ENCODE results near the gene RBM19.

RBM19 gene

GRCh38 chr12:113886721-113887120 lies 79.4 kb downstream of the RBM19 start:
- Histone ChIP-seq H3K9me3 (ENCODE audit: control insufficient read depth in 2 of 2, low read length in 2 of 2) (no peaks in the 10 kb centered on the region), H3K27me3 (ENCODE audit: control insufficient read depth in 2 of 2, insufficient read depth in 2 of 2, low read length in 2 of 2) (no peaks in the 10 kb centered on the region), H3K27ac (ENCODE audit: low read depth in 2 of 2, low read length in 2 of 2) (no peak overlapping the region), H3K4me1 (ENCODE audit: control insufficient read depth in 2 of 2, insufficient read depth in 2 of 2, low read length in 2 of 2) (no peaks in the 10 kb centered on the region), H3K9ac (ENCODE audit: low read depth in 1 of 2, low read length in 2 of 2) (no peak overlapping the region), H3K4me3 (ENCODE audit: low read length in 2 of 2) (no peak overlapping the region), H3K36me3 (ENCODE audit: control insufficient read depth in 2 of 2, insufficient read depth in 2 of 2, low read length in 2 of 2) (no peaks in the 10 kb centered on the region)

GRCh38 chr12:113884392-113884791 lies 81.7 kb downstream of the RBM19 start:
- Histone ChIP-seq H3K27me3 (ENCODE audit: control insufficient read depth in 2 of 2, insufficient read depth in 2 of 2, low read length in 2 of 2) (no peaks in the 10 kb centered on the region), H3K4me3 (ENCODE audit: low read length in 2 of 2) (no peak overlapping the region), H3K36me3 (ENCODE audit: control insufficient read depth in 2 of 2, insufficient read depth in 2 of 2, low read length in 2 of 2) (no peaks in the 10 kb centered on the region), H3K4me1 (ENCODE audit: control insufficient read depth in 2 of 2, insufficient read depth in 2 of 2, low read length in 2 of 2) (no peaks in the 10 kb centered on the region), H3K9me3 (ENCODE audit: control insufficient read depth in 2 of 2, low read length in 2 of 2) (no peaks in the 10 kb centered on the region), H3K27ac (ENCODE audit: low read depth in 2 of 2, low read length in 2 of 2) (no peak overlapping the region), H3K9ac (ENCODE audit: low read depth in 1 of 2, low read length in 2 of 2) (no peak overlapping the region)

- Histone ChIP-seq H3K9ac (ENCODE audit: low read depth in 1 of 2, low read length in 2 of 2) (no peak overlapping the region), H3K9me3 (ENCODE audit: control insufficient read depth in 2 of 2, low read length in 2 of 2) (no peaks in the 10 kb centered on the region), H3K27ac (ENCODE audit: low read depth in 2 of 2, low read length in 2 of 2) (no peak overlapping the region), H3K36me3 (ENCODE audit: control insufficient read depth in 2 of 2, insufficient read depth in 2 of 2, low read length in 2 of 2) (peaks cover 3% of the 10 kb centered on the region in 2 donors), H3K4me3 (ENCODE audit: low read length in 2 of 2) (no peak overlapping the region), H3K27me3 (ENCODE audit: control insufficient read depth in 2 of 2, insufficient read depth in 2 of 2, low read length in 2 of 2) (no peaks in the 10 kb centered on the region), H3K4me1 (ENCODE audit: control insufficient read depth in 2 of 2, insufficient read depth in 2 of 2, low read length in 2 of 2) (no peaks in the 10 kb centered on the region)
Observed at GRCh38 chr12:113882690-113883089, 83.4 kb downstream of the RBM19 start.

- H3K27me3 ChIP-seq (ENCODE audit: control insufficient read depth in 2 of 2, insufficient read depth in 2 of 2, low read length in 2 of 2) = no peaks in the 10 kb centered on the region
- no peaks in the 10 kb centered on the region for H3K4me1 ChIP-seq (ENCODE audit: control insufficient read depth in 2 of 2, insufficient read depth in 2 of 2, low read length in 2 of 2)
- no peaks in the 10 kb centered on the region for H3K9me3 ChIP-seq (ENCODE audit: control insufficient read depth in 2 of 2, low read length in 2 of 2)
- H3K27ac ChIP-seq (ENCODE audit: low read depth in 2 of 2, low read length in 2 of 2) = no peak overlapping the region
- H3K36me3 ChIP-seq (ENCODE audit: control insufficient read depth in 2 of 2, insufficient read depth in 2 of 2, low read length in 2 of 2) = peaks cover 3 to 6% of the 10 kb centered on the region in 2 donors
- H3K4me3 ChIP-seq (ENCODE audit: low read length in 2 of 2) = no peak overlapping the region
- H3K9ac ChIP-seq (ENCODE audit: low read depth in 1 of 2, low read length in 2 of 2) = no peak overlapping the region
Observed at GRCh38 chr12:113880988-113881962, 84.8 kb downstream of the RBM19 start.

- H3K27me3 ChIP-seq (ENCODE audit: control insufficient read depth in 2 of 2, insufficient read depth in 2 of 2, low read length in 2 of 2) = no peaks in the 10 kb centered on the region
- no peaks in the 10 kb centered on the region for H3K4me1 ChIP-seq (ENCODE audit: control insufficient read depth in 2 of 2, insufficient read depth in 2 of 2, low read length in 2 of 2)
- no peaks in the 10 kb centered on the region for H3K9me3 ChIP-seq (ENCODE audit: control insufficient read depth in 2 of 2, low read length in 2 of 2)
- H3K4me3 ChIP-seq (ENCODE audit: low read length in 2 of 2) = no peak overlapping the region
- no peak overlapping the region for H3K27ac ChIP-seq (ENCODE audit: low read depth in 2 of 2, low read length in 2 of 2)
- H3K36me3 ChIP-seq (ENCODE audit: control insufficient read depth in 2 of 2, insufficient read depth in 2 of 2, low read length in 2 of 2) = peaks cover 3 to 6% of the 10 kb centered on the region in 2 donors
- H3K9ac ChIP-seq (ENCODE audit: low read depth in 1 of 2, low read length in 2 of 2) = no peak overlapping the region
Observed at GRCh38 chr12:113880326-113880725, 85.8 kb downstream of the RBM19 start.

GRCh38 chr12:113879658-113880057 lies 86.5 kb downstream of the RBM19 start:
- Histone ChIP-seq H3K27me3 (ENCODE audit: control insufficient read depth in 2 of 2, insufficient read depth in 2 of 2, low read length in 2 of 2) (no peaks in the 10 kb centered on the region), H3K4me3 (ENCODE audit: low read length in 2 of 2) (no peak overlapping the region), H3K27ac (ENCODE audit: low read depth in 2 of 2, low read length in 2 of 2) (no peak overlapping the region), H3K4me1 (ENCODE audit: control insufficient read depth in 2 of 2, insufficient read depth in 2 of 2, low read length in 2 of 2) (no peaks in the 10 kb centered on the region), H3K9ac (ENCODE audit: low read depth in 1 of 2, low read length in 2 of 2) (no peak overlapping the region), H3K36me3 (ENCODE audit: control insufficient read depth in 2 of 2, insufficient read depth in 2 of 2, low read length in 2 of 2) (peaks cover 3 to 6% of the 10 kb centered on the region in 2 donors), H3K9me3 (ENCODE audit: control insufficient read depth in 2 of 2, low read length in 2 of 2) (no peaks in the 10 kb centered on the region)

GRCh38 chr12:113877607-113878006 lies 88.5 kb downstream of the RBM19 start:
- no peaks in the 10 kb centered on the region for H3K9me3 ChIP-seq (ENCODE audit: control insufficient read depth in 2 of 2, low read length in 2 of 2)
- H3K4me1 ChIP-seq (ENCODE audit: control insufficient read depth in 2 of 2, insufficient read depth in 2 of 2, low read length in 2 of 2) = no peaks in the 10 kb centered on the region
- H3K27ac ChIP-seq (ENCODE audit: low read depth in 2 of 2, low read length in 2 of 2) = no peak overlapping the region
- no peaks in the 10 kb centered on the region for H3K27me3 ChIP-seq (ENCODE audit: control insufficient read depth in 2 of 2, insufficient read depth in 2 of 2, low read length in 2 of 2)
- peaks cover 3 to 6% of the 10 kb centered on the region in 2 donors for H3K36me3 ChIP-seq (ENCODE audit: control insufficient read depth in 2 of 2, insufficient read depth in 2 of 2, low read length in 2 of 2)
- no peak overlapping the region for H3K9ac ChIP-seq (ENCODE audit: low read depth in 1 of 2, low read length in 2 of 2)
- no peak overlapping the region for H3K4me3 ChIP-seq (ENCODE audit: low read length in 2 of 2)

GRCh38 chr12:113876160-113876559 lies 90.0 kb downstream of the RBM19 start:
- Histone ChIP-seq H3K4me1 (ENCODE audit: control insufficient read depth in 2 of 2, insufficient read depth in 2 of 2, low read length in 2 of 2) (no peaks in the 10 kb centered on the region), H3K9ac (ENCODE audit: low read depth in 1 of 2, low read length in 2 of 2) (no peak overlapping the region), H3K4me3 (ENCODE audit: low read length in 2 of 2) (no peak overlapping the region), H3K27me3 (ENCODE audit: control insufficient read depth in 2 of 2, insufficient read depth in 2 of 2, low read length in 2 of 2) (no peaks in the 10 kb centered on the region), H3K27ac (ENCODE audit: low read depth in 2 of 2, low read length in 2 of 2) (peak overlapping the region in 1 of 2 donors; percentile 54), H3K36me3 (ENCODE audit: control insufficient read depth in 2 of 2, insufficient read depth in 2 of 2, low read length in 2 of 2) (peaks cover 3 to 6% of the 10 kb centered on the region in 2 donors), H3K9me3 (ENCODE audit: control insufficient read depth in 2 of 2, low read length in 2 of 2) (no peaks in the 10 kb centered on the region)

- H3K27ac ChIP-seq (ENCODE audit: low read depth in 2 of 2, low read length in 2 of 2) = peak overlapping the region; percentile 48 to 54
- H3K4me3 ChIP-seq (ENCODE audit: low read length in 2 of 2) = no peak overlapping the region
- H3K4me1 ChIP-seq (ENCODE audit: control insufficient read depth in 2 of 2, insufficient read depth in 2 of 2, low read length in 2 of 2) = no peaks in the 10 kb centered on the region
- H3K9me3 ChIP-seq (ENCODE audit: control insufficient read depth in 2 of 2, low read length in 2 of 2) = no peaks in the 10 kb centered on the region
- no peak overlapping the region for H3K9ac ChIP-seq (ENCODE audit: low read depth in 1 of 2, low read length in 2 of 2)
- peaks cover 3 to 6% of the 10 kb centered on the region in 2 donors for H3K36me3 ChIP-seq (ENCODE audit: control insufficient read depth in 2 of 2, insufficient read depth in 2 of 2, low read length in 2 of 2)
- no peaks in the 10 kb centered on the region for H3K27me3 ChIP-seq (ENCODE audit: control insufficient read depth in 2 of 2, insufficient read depth in 2 of 2, low read length in 2 of 2)
Observed at GRCh38 chr12:113875691-113876090, 90.4 kb downstream of the RBM19 start.

- Histone ChIP-seq H3K27me3 (ENCODE audit: control insufficient read depth in 2 of 2, insufficient read depth in 2 of 2, low read length in 2 of 2) (no peaks in the 10 kb centered on the region), H3K36me3 (ENCODE audit: control insufficient read depth in 2 of 2, insufficient read depth in 2 of 2, low read length in 2 of 2) (peaks cover 3 to 8% of the 10 kb centered on the region in 2 donors), H3K9ac (ENCODE audit: low read depth in 1 of 2, low read length in 2 of 2) (no peak overlapping the region), H3K27ac (ENCODE audit: low read depth in 2 of 2, low read length in 2 of 2) (peak overlapping the region; percentile 48 to 54), H3K9me3 (ENCODE audit: control insufficient read depth in 2 of 2, low read length in 2 of 2) (no peaks in the 10 kb centered on the region), H3K4me3 (ENCODE audit: low read length in 2 of 2) (no peak overlapping the region), H3K4me1 (ENCODE audit: control insufficient read depth in 2 of 2, insufficient read depth in 2 of 2, low read length in 2 of 2) (no peaks in the 10 kb centered on the region)
Observed at GRCh38 chr12:113874999-113875561, 91.0 kb downstream of the RBM19 start.
